SK-N-MC (cell line): Measurements from ENCODE around the gene TTLL10.

Experiments
- EZH2 ChIP-seq: fragments of 200-600 bp; sonication (generic); IDR thresholded peaks from one replicate; pipeline ENCODE4 v1.6.1; 2017; ENCODE audit warnings: antibody characterized with exemption
- POLR2AphosphoS5 ChIP-seq: IDR thresholded peaks from 2 replicates; pipeline ENCODE4 v1.6.1; 2012; ENCODE audit warnings: mild to moderate bottlenecking, low read depth, low read length, borderline replicate concordance

GRCh38 chr1:1146026-1146425, 27.7 kb upstream of the TTLL10 start:
- no peak for TF ChIP-seq EZH2
- no peak for TF ChIP-seq POLR2AphosphoS5
